Measurements from ENCODE around the gene GPC5. TPM values are rescaled to one million over a fixed set of nuclear protein-coding genes. Genes with fewer than 3 reads are reported as not detected.

Gene GPC5
- total RNA-seq, 1 donor from 2014 or later = 0.17 TPM

DNA sequence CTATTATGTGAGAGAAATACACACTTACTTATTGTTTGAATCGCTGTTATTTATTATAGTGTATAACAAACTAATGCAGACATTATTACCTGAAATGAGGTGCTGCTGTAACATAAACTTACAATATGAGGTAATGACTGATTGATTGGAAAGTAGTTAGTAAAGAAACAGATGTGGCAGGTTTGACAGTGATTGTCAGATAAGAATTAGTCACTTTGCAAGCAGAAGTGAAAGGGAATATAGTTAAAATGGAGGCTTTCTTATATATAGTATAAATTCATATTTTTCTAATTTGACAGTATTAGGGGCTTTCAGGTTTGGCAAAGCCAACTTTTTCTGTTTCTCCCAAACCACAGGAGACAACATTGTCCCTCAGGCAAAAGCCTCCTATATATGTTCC, 30.3 kb upstream of the GPC5 start:
- DNase-seq (ENCODE audit: low read depth) = no peak
- Histone ChIP-seq H3K36me3 (ENCODE audit: control insufficient read depth, insufficient read depth, low read length) (no peaks in the 10 kb centered on the region), H3K27me3 (ENCODE audit: control insufficient read depth, insufficient read depth, low read length) (no peaks in the 10 kb centered on the region), H3K4me3 (ENCODE audit: low read depth, low read length) (no peak overlapping the region)
- TF ChIP-seq, protein P1, sequence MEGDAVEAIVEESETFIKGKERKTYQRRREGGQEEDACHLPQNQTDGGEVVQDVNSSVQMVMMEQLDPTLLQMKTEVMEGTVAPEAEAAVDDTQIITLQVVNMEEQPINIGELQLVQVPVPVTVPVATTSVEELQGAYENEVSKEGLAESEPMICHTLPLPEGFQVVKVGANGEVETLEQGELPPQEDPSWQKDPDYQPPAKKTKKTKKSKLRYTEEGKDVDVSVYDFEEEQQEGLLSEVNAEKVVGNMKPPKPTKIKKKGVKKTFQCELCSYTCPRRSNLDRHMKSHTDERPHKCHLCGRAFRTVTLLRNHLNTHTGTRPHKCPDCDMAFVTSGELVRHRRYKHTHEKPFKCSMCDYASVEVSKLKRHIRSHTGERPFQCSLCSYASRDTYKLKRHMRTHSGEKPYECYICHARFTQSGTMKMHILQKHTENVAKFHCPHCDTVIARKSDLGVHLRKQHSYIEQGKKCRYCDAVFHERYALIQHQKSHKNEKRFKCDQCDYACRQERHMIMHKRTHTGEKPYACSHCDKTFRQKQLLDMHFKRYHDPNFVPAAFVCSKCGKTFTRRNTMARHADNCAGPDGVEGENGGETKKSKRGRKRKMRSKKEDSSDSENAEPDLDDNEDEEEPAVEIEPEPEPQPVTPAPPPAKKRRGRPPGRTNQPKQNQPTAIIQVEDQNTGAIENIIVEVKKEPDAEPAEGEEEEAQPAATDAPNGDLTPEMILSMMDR (IDR thresholded peaks at IDR 0.05; ENCODE audit: insufficient read depth, low read length, poor library complexity, severe bottlenecking) = no peak

DNA sequence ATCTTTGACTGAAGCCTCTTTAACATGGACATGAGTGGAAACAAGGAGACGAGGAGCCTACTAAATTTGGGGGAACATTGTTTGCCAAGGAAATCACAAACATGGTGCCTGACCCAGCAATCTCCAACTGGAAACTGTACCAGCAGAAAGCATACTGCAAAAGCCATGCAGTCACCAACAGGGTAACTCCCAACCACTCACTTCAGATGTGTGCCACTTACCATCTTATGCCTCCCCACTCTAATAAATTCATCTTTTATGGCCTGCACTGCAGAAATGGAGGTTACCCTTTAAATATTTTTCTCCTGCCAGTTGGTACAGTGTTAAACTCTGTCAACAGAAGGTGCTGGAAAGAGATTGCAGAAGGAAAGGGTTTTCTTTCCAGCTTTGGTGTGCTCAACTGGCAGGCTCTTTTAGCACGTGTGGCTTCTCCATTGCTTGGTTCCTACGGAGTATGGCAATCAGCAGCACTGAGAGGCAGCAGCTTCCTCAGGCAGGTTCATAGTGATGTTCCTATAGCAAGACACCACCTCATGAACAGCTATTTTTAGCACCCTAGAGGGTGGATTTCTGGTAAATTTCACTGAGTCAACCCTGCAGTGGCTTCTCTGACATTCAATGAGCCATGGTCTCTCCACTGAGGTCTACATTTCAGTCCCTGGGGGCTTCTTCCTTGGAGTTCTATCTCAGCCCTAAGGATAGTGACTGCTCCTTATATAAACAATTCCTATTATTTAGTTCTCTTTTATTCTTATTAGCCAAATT, 29.6 kb upstream of the GPC5 start:
- DNase-seq (ENCODE audit: low read depth) = no peak
- no peaks in the 10 kb centered on the region for H3K36me3 ChIP-seq (ENCODE audit: control insufficient read depth, insufficient read depth, low read length)
- TF ChIP-seq, protein P1 (IDR thresholded peaks at IDR 0.05; ENCODE audit: insufficient read depth, low read length, poor library complexity, severe bottlenecking) = no peak
- H3K27me3 ChIP-seq (ENCODE audit: control insufficient read depth, insufficient read depth, low read length) = no peaks in the 10 kb centered on the region
- H3K4me3 ChIP-seq (ENCODE audit: low read depth, low read length) = no peak overlapping the region

DNA sequence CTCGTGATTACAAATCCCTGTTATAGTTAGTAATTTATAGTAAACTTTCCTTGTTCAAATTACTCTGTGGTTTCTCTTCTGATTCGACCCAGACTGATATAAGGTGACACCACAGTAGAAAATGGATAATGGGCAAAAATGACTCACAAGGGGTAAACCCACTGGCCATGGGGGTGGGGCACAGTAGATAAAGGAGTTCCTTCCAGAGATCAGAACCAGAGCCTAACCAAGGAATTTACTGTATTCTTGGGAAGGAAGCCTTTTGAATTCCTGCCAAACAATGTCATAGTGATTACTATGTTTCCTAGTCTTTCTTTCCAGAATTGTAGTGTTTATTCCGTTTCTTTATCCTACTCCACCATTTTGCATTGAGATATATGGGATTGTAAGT, 29.0 kb upstream of the GPC5 start:
- TF ChIP-seq, protein P1 (IDR thresholded peaks at IDR 0.05; ENCODE audit: insufficient read depth, low read length, poor library complexity, severe bottlenecking) = no peak
- Histone ChIP-seq H3K27me3 (ENCODE audit: control insufficient read depth, insufficient read depth, low read length) (no peaks in the 10 kb centered on the region), H3K4me3 (ENCODE audit: low read depth, low read length) (no peak overlapping the region), H3K36me3 (ENCODE audit: control insufficient read depth, insufficient read depth, low read length) (no peaks in the 10 kb centered on the region)
- DNase-seq (ENCODE audit: low read depth) = no peak

DNA sequence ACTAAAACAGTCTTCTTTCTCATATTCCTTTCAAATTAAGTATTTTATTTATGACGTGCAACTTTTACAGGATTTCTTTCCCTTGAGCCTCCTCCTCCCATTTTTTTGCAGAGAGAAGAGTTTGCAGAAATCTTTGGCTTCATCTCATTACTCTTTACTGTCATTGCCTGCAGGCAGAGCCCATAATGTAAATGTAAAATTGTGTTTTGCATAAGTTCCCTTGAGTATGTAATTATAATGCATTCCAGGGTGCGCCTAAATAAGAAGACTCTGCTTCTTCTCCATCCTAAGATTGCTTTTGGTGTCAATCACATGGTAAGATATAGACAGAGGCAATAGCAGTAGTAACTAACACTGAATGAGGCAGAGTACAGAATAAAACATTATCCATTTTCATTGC, 27.9 kb upstream of the GPC5 start:
- Histone ChIP-seq H3K27me3 (ENCODE audit: control insufficient read depth, insufficient read depth, low read length) (no peaks in the 10 kb centered on the region), H3K36me3 (ENCODE audit: control insufficient read depth, insufficient read depth, low read length) (no peaks in the 10 kb centered on the region), H3K4me3 (ENCODE audit: low read depth, low read length) (no peak overlapping the region)
- TF ChIP-seq, protein P1 (IDR thresholded peaks at IDR 0.05; ENCODE audit: insufficient read depth, low read length, poor library complexity, severe bottlenecking) = no peak
- DNase-seq (ENCODE audit: low read depth) = no peak

DNA sequence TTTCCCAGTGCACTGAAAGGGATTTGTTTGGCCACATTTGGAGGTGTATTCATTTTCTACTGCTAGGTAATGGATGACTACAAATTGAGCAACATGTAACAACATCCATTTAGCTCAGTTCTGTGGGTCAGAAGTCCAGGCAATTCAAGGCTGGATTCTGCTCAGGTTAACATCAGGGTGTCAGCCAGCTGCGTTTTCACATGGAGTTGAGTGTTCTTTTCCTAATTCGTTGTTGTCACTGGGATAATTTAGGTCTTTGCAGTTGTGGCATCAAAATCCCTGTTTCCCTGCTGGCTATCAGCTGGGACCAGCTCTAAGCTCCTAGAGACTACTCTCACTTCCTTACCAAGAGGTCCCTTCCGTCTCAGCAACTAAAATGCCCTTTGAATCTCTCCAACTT, 25.5 kb upstream of the GPC5 start:
- H3K27me3 ChIP-seq (ENCODE audit: control insufficient read depth, insufficient read depth, low read length) = no peaks in the 10 kb centered on the region
- DNase-seq (ENCODE audit: low read depth) = no peak
- TF ChIP-seq, protein P1 (IDR thresholded peaks at IDR 0.05; ENCODE audit: insufficient read depth, low read length, poor library complexity, severe bottlenecking) = no peak
- H3K36me3 ChIP-seq (ENCODE audit: control insufficient read depth, insufficient read depth, low read length) = no peaks in the 10 kb centered on the region
- H3K4me3 ChIP-seq (ENCODE audit: low read depth, low read length) = no peak overlapping the region
